ENCODE measurements around the gene CYP24A1.

GRCh38 chr20:54178256-54178655 lies 4.5 kb upstream of the CYP24A1 start:
- TF ChIP-seq CTCF (IDR thresholded peaks at IDR 0.05) (no peak), POLR2A (IDR thresholded peaks at IDR 0.05) (no peak)

Measured in prostate gland (tissue), 2 donors.